GM21786 (cell line): ENCODE data around the gene GPR34.
"Not testable (repeated sequence)": the region's sequence is repeated elsewhere in the genome, so short reads cannot be mapped to it uniquely, and the experiment has no call there.

Experiments used
- ATAC-seq: cut with Tn5 transposase; IDR thresholded peaks from one replicate; pipeline ENCODE4 v1.9.1; 2021; ENCODE audit not compliant: unreplicated experiment

Gene GPR34

DNA sequence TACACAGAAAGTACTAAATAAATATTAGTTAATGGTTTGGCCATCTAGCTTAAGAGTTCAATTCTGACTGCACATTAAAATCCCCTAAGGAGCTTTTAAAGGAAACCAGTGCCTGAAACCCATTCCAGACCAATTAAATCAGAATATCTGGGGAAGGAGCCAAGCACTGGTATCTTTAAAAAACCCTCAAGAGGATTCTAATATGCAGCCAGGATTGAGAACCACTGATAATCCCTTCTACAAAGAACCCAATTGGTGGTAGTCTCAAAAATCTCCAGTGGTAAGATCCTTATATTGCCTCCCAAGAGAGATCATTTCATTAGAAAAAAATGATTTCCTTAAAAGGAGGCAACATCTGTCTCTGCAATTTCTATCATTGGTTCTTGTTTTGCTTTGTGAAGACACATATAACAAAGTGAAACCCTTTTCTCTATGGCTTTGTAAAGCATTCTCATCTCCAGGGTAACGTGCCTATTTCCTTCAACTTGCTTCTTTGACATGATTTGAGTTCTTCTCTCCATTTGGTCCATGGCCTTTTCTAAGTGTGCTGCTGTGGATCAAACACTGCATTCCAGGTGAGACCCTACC lies 3.5 kb downstream of the GPR34 start:
- ATAC-seq: no peak

DNA sequence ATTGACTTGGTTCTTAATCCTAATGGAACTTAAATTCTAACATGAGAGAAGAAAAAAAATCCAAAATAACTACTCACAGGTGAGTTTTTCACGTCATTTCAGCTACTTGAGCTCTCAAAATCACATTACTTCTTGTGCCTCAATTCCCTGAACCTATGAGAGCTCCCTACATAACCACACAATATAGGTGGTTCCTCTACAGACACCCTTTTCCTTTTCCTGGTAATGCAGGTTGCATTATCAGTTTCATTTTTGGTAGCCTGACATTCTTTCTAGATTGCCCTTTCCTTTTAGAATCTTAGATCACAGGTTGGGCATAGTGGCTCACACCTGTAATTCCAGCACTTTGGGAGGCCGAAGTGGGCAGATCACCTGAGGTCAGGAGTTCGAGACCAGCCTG lies 4.3 kb downstream of the GPR34 start:
- no peak for ATAC-seq

- ATAC-seq: no peak
Measured at GRCh38 chrX:41695426-41695825, 6.7 kb downstream of the GPR34 start.

DNA sequence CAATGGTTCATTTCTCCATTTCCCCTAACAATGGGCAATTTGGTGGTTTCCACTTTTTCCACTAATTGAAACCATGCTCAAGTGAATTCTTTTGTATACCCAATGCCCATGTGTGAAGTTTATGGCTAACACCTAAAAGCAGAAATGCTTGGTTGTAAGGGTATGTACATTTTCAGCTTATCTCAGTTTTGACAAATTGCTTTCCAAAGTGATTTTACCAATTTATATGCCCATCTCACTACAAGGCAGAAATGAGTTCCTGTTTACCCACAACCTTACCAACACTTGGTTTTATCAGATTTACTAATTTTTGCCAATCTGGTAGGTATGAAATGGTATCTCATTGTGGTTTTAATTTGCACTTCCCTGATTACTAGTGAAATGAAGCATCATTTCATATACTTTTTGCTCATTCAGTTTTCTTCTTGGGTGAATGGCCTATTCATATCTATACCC lies 14.8 kb downstream of the GPR34 start:
- ATAC-seq: no peak

- no peak for ATAC-seq
Measured at GRCh38 chrX:41705042-41705441, 16.3 kb downstream of the GPR34 start.

DNA sequence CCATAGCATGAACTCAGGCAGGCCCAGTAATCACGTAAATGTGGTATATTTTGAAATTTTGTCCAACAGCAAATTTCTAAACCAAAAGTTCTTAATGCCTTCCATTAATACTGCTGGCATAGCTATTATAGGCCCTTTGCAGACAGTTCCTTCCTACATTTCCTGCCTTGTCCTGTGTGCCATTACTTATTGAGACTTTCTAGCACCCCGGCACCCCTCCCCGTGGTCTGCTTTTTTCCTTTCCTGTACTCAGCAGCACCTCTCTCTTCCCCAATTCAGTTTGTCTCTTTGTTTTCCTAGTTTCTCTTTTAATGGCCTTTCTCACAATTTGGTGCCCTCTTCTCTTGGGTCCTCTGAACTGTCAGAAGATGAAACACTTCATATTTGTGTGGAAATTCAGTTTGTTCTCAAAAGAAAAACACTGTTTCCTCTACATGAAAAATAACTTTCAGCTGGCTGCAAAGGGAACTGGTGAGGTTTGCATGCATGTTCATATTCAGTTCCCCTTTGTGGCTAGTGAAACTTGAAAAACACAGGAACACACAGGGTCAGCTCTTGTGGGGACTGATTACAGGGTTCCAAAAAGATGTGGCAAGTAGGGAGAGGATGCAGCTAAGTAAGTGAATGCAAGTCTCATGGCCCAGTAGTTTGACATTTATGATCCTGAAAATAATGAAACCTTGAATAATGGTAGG lies 17.1 kb downstream of the GPR34 start:
- ATAC-seq: peak; percentile 78

DNA sequence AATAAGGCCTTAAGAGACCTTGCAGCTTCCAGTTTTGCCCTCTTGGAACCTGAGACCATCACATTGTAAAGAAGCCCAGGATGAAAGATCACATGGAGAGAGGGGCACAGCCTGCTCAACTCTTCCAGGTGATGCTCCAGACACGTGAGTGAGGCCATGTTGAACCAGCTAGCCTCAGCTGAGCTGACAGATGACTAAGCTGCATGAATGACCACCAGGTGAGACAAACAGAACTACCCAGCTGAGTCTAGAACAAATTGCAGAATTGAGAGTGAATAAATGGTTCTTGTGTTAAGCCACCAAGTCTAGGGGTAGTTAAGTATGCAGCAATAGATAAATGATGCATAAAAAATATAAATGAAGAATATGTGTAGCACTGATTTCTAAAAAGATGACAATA lies 18.4 kb downstream of the GPR34 start:
- no peak for ATAC-seq

GRCh38 chrX:41708486-41708885 lies 19.7 kb downstream of the GPR34 start:
- ATAC-seq: no peak

GRCh38 chrX:41711021-41711667 lies 22.4 kb downstream of the GPR34 start:
- no peak for ATAC-seq

DNA sequence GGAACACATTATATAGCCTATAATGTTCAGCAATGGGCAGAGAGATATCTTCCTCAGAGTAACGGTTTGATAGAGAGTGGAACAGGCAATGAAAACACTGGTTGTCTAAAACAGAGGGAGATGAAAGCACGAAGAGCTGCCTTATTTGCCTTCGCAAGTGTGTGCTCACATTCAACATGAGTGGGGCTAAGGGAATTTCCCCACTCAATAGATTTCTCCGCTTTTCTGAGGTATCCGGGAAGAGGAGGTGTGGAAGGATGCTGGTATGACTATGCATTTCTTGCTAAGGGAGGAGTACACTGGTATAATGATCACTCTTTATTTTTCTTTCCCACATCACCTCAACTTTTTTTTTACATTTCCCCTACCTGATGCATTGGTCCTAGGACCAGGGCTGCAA lies 27.4 kb downstream of the GPR34 start:
- ATAC-seq: no peak

- no peak for ATAC-seq
Measured at GRCh38 chrX:41716767-41717473, 28.1 kb downstream of the GPR34 start.

GRCh38 chrX:41718481-41719235 lies 29.9 kb downstream of the GPR34 start:
- no peak for ATAC-seq

DNA sequence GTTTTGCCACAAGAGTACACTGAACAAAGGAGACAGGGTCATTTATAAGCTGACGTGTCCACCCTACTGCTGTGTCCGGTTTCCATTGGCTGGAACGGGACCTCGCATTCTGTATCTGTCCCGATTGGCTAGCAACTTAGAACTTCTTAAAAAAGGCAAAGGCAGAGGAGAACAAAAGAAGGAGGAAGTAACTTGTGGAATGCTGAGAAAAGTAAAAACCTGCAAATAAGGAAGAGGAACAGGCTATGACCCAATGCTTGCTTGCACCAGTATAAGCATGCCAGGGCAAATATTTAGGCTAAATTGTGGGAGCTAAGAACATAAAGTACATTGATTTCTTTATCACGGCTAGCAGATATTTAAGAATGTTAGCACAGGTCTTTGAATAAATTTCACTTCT lies 30.8 kb downstream of the GPR34 start:
- ATAC-seq: not testable (repeated sequence)

GRCh38 chrX:41720125-41720779 lies 31.5 kb downstream of the GPR34 start:
- peak; percentile 79 for ATAC-seq

GRCh38 chrX:41721590-41721989 lies 32.8 kb downstream of the GPR34 start:
- ATAC-seq: no peak

DNA sequence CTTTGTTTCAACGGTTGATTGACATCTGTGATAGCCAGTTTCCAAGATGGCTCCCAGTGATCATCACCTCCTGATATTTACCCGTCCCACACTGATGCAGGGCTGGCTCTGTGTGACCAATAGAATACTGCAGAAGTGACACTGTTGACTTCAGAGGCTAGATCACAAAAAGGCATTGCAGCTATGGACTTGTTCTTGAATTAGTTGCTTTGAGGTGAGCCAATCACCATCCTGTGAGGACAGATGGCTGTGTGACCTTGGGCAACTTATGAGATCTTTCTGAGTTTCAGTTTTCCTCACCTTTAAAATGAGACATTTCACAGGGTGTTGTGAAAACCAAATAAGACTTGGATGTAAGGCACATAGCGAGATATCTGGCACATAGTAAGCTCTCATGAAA lies 33.4 kb downstream of the GPR34 start:
- ATAC-seq: no peak

GRCh38 chrX:41722816-41723618 lies 34.2 kb downstream of the GPR34 start:
- ATAC-seq: no peak

GRCh38 chrX:41723826-41724225 lies 35.1 kb downstream of the GPR34 start, which contains the start of gene GPR82:
TSS of gene GPR82 (plus strand) at chrX:41724181. CDS start at chrX:41727027, 2,846 bp downstream.
- no peak for ATAC-seq

DNA sequence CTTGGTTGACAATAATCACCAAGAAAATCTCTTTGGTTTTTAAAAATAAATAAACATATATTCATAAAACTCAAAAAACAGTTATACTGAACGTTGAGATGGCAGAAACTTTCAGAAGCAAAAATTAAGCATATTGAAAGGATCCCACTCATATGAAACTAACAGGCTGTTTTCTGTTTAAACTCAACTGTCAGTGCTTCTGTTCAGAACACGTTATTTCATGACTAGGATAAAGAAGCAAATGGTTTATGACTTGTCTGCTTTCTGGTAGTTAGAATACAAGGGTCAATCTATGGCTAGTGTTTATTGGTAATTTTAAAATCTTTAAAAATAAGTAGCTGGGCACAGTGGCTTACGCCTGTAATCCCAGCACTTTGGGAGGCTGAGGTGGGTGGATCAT lies 39.4 kb downstream of the GPR34 start:
- ATAC-seq: no peak

- ATAC-seq: no peak
Measured at GRCh38 chrX:41730081-41730480, 41.3 kb downstream of the GPR34 start.
